Neural progenitor cell (in vitro differentiated cells): ENCODE data around the gene FNDC8. TPM values are rescaled to one million over a fixed set of nuclear protein-coding genes. Genes with fewer than 3 reads are reported as not detected.

ENCODE experiments used
- DNase-seq: peaks from one replicate; pipeline ENCODE4 v3.0.0-alpha.2; 2016; ENCODE audit warnings: low spot score
- H2AFZ ChIP-seq: fragments of 200-600 bp; sonication (generic); replicated peaks from 2 replicates; pipeline ENCODE4 v1.6.1; 2016; ENCODE audit warnings: antibody characterized with exemption
- H3F3A ChIP-seq: fragments of 200-600 bp; sonication (generic); 2 replicates; pipeline ENCODE4 v1.6.1; 2016; ENCODE audit warnings: antibody characterized with exemption, low read depth
- H3K27ac ChIP-seq: fragments of 200-600 bp; sonication (generic); 2 replicates; pipeline ENCODE4 v1.5.1; 2016; ENCODE audit warnings: mild to moderate bottlenecking
- H3K27me3 ChIP-seq: fragments of 200-600 bp; sonication (generic); 2 replicates; pipeline ENCODE4 v1.6.1; 2016; ENCODE audit warnings: mild to moderate bottlenecking, moderate library complexity
- H3K36me3 ChIP-seq: fragments of 200-600 bp; sonication (generic); 2 replicates; pipeline ENCODE4 v1.5.1; 2016
- H3K4me1 ChIP-seq: fragments of 200-600 bp; sonication (generic); 2 replicates; pipeline ENCODE4 v1.6.1; 2016; ENCODE audit warnings: mixed run types
- H3K4me2 ChIP-seq: fragments of 200-600 bp; sonication (generic); 2 replicates; pipeline ENCODE4 v1.6.1; 2016
- H3K4me3 ChIP-seq: fragments of 200-600 bp; sonication (generic); 2 replicates; pipeline ENCODE4 v1.5.1; 2016
- H3K79me2 ChIP-seq: fragments of 200-600 bp; sonication (generic); 2 replicates; pipeline ENCODE4 v1.6.1; 2016; ENCODE audit warnings: low read depth
- H3K9ac ChIP-seq: fragments of 200-600 bp; sonication (generic); 2 replicates; pipeline ENCODE4 v1.6.1; 2016
- H3K9me3 ChIP-seq: fragments of 200-600 bp; sonication (generic); 2 replicates; pipeline ENCODE4 v1.5.1; 2016; ENCODE audit warnings: low read depth
- H4K20me1 ChIP-seq: fragments of 200-600 bp; sonication (generic); 2 replicates; pipeline ENCODE4 v1.6.1; 2016; ENCODE audit warnings: low read depth
- H3K27ac Mint-ChIP-seq: 3 replicates; pipeline ENCODE4 v1.8.0; 2021; ENCODE audit warnings: mixed read lengths
- H3K27me3 Mint-ChIP-seq: 2 replicates; pipeline ENCODE4 v1.8.0; 2022; ENCODE audit warnings: low read depth, mild to moderate bottlenecking, inconsistent platforms, moderate library complexity, mixed read lengths; ENCODE audit not compliant: insufficient read depth
- H3K36me3 Mint-ChIP-seq: 3 replicates; pipeline ENCODE4 v1.8.0; 2021; ENCODE audit warnings: mixed read lengths
- H3K4me1 Mint-ChIP-seq: 3 replicates; pipeline ENCODE4 v1.8.0; 2021; ENCODE audit warnings: mixed read lengths
- H3K4me3 Mint-ChIP-seq: 3 replicates; pipeline ENCODE4 v1.8.0; 2021; ENCODE audit warnings: mild to moderate bottlenecking, moderate library complexity, mixed read lengths
- H3K9me3 Mint-ChIP-seq: 3 replicates; pipeline ENCODE4 v1.8.0; 2020; ENCODE audit warnings: mixed read lengths
- EZH2 ChIP-seq: fragments of 200-600 bp; sonication (generic); IDR thresholded peaks from 2 replicates; pipeline ENCODE4 v1.6.1; 2017; ENCODE audit warnings: antibody characterized with exemption, mild to moderate bottlenecking, moderate library complexity
- EZH2phosphoT487 ChIP-seq: fragments of 200-600 bp; sonication (generic); IDR thresholded peaks from 2 replicates; pipeline ENCODE4 v1.6.1; 2017; ENCODE audit warnings: antibody characterized with exemption
- total RNA-seq: library from RNA; depleted of rRNA; stranded (reverse); fragments of >200 nt; gene quantifications from 2 replicates; pipeline ENCODE4 v1.2.3, GENCODE V29; 2015; ENCODE audit warnings: low replicate concordance
- TF ChIP-seq, protein P1 (sequence below): fragments of 200-600 bp; sonication (generic); IDR thresholded peaks from 2 replicates; pipeline ENCODE4 v1.5.1; 2017; ENCODE audit warnings: antibody characterized with exemption, mild to moderate bottlenecking

FNDC8 gene
- total RNA-seq, 1 donor from 2014 or later = not detected

DNA sequence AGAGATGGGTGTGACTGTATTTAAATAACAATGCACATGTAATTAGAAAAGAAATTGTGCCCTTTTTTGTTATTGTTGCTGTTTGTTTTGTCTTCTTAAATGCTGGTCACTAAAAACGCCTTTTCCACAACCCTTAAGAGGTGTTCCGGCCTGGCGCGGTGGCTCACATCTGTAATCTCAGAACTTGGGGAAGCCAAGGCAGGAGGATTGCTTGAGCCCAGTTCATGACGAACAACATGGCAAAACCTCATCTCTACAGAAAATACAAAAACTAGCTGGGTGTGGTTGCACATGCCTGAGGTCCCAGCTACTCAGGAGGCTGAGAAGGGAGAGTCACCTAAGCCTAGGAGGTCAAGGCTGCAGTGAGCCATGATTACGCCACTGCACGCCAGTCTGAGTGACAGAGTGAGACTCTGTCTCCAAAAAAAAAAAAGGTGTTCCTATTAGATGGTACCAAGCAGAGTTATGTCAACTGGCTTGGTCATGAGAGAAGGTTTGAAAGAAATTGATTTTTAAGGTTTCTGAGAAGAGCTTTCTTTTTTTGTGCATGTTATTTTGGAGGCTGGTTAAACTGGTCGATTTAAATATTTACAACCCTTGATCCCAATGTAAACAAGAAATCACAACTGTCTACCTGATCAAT, 34.4 kb upstream of the FNDC8 start:
- no peak overlapping the region for H3K4me2 ChIP-seq
- peaks cover 7% of the 10 kb centered on the region for H4K20me1 ChIP-seq
- H3K9me3 ChIP-seq = no peaks in the 10 kb centered on the region
- DNase-seq = no peak
- no peak overlapping the region for H3K27ac ChIP-seq
- Mint-ChIP-seq H3K9me3 (no peaks in the 10 kb centered on the region), H3K4me1 (peaks cover 15% of the 10 kb centered on the region), H3K36me3 (no peaks in the 10 kb centered on the region), H3K27ac (no peak overlapping the region), H3K4me3 (peak overlapping the region; percentile 60), H3K27me3 (peaks cover 5% of the 10 kb centered on the region)
- H2AFZ ChIP-seq = no peak overlapping the region
- TF ChIP-seq EZH2phosphoT487 (no peak), EZH2 (no peak)
- TF ChIP-seq, protein P1, sequence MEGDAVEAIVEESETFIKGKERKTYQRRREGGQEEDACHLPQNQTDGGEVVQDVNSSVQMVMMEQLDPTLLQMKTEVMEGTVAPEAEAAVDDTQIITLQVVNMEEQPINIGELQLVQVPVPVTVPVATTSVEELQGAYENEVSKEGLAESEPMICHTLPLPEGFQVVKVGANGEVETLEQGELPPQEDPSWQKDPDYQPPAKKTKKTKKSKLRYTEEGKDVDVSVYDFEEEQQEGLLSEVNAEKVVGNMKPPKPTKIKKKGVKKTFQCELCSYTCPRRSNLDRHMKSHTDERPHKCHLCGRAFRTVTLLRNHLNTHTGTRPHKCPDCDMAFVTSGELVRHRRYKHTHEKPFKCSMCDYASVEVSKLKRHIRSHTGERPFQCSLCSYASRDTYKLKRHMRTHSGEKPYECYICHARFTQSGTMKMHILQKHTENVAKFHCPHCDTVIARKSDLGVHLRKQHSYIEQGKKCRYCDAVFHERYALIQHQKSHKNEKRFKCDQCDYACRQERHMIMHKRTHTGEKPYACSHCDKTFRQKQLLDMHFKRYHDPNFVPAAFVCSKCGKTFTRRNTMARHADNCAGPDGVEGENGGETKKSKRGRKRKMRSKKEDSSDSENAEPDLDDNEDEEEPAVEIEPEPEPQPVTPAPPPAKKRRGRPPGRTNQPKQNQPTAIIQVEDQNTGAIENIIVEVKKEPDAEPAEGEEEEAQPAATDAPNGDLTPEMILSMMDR = no peak
- H3K27me3 ChIP-seq = peaks cover 18% of the 10 kb centered on the region
- H3K4me1 ChIP-seq = peaks cover 9% of the 10 kb centered on the region
- no peaks in the 10 kb centered on the region for H3K36me3 ChIP-seq
- peak overlapping the region; percentile 100 for H3K4me3 ChIP-seq
- no peaks in the 10 kb centered on the region for H3K79me2 ChIP-seq
- H3F3A ChIP-seq = peaks cover 14% of the 10 kb centered on the region
- H3K9ac ChIP-seq = no peak overlapping the region

DNA sequence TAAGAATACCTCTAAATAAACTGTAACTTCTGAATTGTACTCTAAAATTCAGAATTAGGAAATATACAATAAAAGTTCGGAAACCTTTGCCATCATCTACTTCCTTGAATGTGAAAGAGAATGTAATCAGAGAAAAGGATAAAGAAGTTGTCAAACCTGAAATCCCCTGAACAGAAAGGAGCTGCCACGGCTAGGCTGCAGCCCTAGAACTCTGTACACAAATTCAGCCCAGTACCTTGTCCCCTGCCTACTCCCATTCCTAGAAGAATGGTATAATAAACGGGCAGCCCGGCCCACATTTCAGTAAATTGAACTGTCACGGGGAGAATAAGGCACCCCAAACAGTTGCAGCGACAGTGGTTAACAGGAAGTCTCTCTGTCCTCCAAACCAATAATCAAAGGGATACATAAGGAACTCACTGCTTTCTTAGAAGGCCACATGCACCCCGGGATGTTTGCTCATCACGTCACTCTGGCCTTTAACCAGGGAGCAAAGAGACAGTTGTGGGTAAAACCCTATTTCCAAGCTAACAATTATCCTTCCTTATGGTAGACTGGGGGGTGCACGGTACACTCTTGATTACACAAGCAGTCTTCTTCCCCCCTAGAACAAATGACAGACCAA, 33.6 kb upstream of the FNDC8 start:
- no peaks in the 10 kb centered on the region for H3K79me2 ChIP-seq

DNA sequence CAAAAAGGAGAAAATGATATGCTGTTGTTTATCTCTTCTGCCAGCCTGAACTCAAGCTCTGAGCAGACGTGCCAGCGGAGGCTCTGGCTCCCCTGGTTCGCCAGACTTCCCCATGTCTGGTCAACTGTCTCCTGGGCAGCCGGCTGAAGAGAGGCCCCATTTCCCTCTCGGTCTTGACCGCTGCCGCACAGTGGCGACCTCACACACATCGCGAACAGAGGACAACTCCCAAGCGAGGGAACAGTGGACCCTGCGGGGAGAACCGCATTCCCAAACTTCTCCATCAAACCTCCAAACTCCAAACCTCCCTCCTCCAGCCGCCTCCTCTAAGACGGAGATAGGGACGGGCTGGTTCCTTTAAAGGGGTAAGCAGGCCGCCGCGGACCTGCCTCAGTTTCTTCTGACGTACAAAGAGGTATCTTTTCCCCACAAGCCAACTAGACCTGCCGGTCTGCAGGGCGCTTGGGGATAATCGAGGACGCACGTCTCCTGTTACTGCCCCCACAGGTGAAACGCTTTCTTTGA, 33.0 kb upstream of the FNDC8 start:
- H3K4me1 ChIP-seq = peaks cover 3% of the 10 kb centered on the region
- no peaks in the 10 kb centered on the region for H3K79me2 ChIP-seq
- Mint-ChIP-seq H3K27ac (no peak overlapping the region), H3K36me3 (no peaks in the 10 kb centered on the region), H3K4me3 (peak overlapping the region; percentile 93), H3K4me1 (peaks cover 15% of the 10 kb centered on the region), H3K27me3 (peaks cover 5% of the 10 kb centered on the region), H3K9me3 (no peaks in the 10 kb centered on the region)
- H3K4me3 ChIP-seq = peak overlapping the region; percentile 100
- peak overlapping the region; percentile 99 for H2AFZ ChIP-seq
- TF ChIP-seq, protein P1 = no peak
- TF ChIP-seq EZH2phosphoT487 (no peak), EZH2 (no peak)
- DNase-seq = peak; percentile 41
- H3K36me3 ChIP-seq = no peaks in the 10 kb centered on the region
- H3F3A ChIP-seq = peaks cover 14% of the 10 kb centered on the region
- peaks cover 7% of the 10 kb centered on the region for H4K20me1 ChIP-seq
- no peak overlapping the region for H3K9ac ChIP-seq
- H3K4me2 ChIP-seq = peak overlapping the region; percentile 96
- no peaks in the 10 kb centered on the region for H3K9me3 ChIP-seq
- peaks cover 18% of the 10 kb centered on the region for H3K27me3 ChIP-seq
- no peak overlapping the region for H3K27ac ChIP-seq

More for the DNA sequence above, 33.6 kb upstream of the FNDC8 start:
- Histone ChIP-seq H3K4me2 (peak overlapping the region; percentile 96), H3K27me3 (peaks cover 18% of the 10 kb centered on the region), H4K20me1 (peaks cover 7% of the 10 kb centered on the region), H3K4me3 (peak overlapping the region; percentile 100), H3K9ac (no peak overlapping the region), H3K9me3 (no peaks in the 10 kb centered on the region), H2AFZ (no peak overlapping the region), H3K4me1 (peaks cover 3% of the 10 kb centered on the region), H3K36me3 (no peaks in the 10 kb centered on the region), H3F3A (peaks cover 14% of the 10 kb centered on the region), H3K27ac (no peak overlapping the region)
- no peaks in the 10 kb centered on the region for H3K9me3 Mint-ChIP-seq
- peaks cover 5% of the 10 kb centered on the region for H3K27me3 Mint-ChIP-seq
- no peak for DNase-seq
- H3K4me1 Mint-ChIP-seq = peaks cover 15% of the 10 kb centered on the region
- H3K4me3 Mint-ChIP-seq = peak overlapping the region; percentile 93
- H3K36me3 Mint-ChIP-seq = no peaks in the 10 kb centered on the region
- TF ChIP-seq, protein P1 = no peak
- TF ChIP-seq EZH2 (no peak), EZH2phosphoT487 (no peak)
- H3K27ac Mint-ChIP-seq = no peak overlapping the region
